HG03039 (cell line): ENCODE results near the gene SCUBE2.
"Not testable (repeated sequence)": the region's sequence is repeated elsewhere in the genome, so short reads cannot be mapped to it uniquely, and the experiment has no call there.

Source experiments
- ATAC-seq: cut with Tn5 transposase; IDR thresholded peaks from one replicate; pipeline ENCODE4 v1.9.1; 2021; ENCODE audit warnings: mild to moderate bottlenecking, moderate library complexity; ENCODE audit not compliant: unreplicated experiment

SCUBE2 gene

GRCh38 chr11:9109858-9110731 is 18.7 kb upstream of the SCUBE2 start:
- ATAC-seq = no peak

- ATAC-seq = no peak
Measured at GRCh38 chr11:9104580-9104979, 13.2 kb upstream of the SCUBE2 start.

- ATAC-seq = no peak
Measured at GRCh38 chr11:9103542-9104276, 12.3 kb upstream of the SCUBE2 start.

GRCh38 chr11:9099617-9100016 is 8.2 kb upstream of the SCUBE2 start:
- ATAC-seq = no peak

- not testable (repeated sequence) for ATAC-seq
Measured at GRCh38 chr11:9098455-9098854, 7.1 kb upstream of the SCUBE2 start.

DNA sequence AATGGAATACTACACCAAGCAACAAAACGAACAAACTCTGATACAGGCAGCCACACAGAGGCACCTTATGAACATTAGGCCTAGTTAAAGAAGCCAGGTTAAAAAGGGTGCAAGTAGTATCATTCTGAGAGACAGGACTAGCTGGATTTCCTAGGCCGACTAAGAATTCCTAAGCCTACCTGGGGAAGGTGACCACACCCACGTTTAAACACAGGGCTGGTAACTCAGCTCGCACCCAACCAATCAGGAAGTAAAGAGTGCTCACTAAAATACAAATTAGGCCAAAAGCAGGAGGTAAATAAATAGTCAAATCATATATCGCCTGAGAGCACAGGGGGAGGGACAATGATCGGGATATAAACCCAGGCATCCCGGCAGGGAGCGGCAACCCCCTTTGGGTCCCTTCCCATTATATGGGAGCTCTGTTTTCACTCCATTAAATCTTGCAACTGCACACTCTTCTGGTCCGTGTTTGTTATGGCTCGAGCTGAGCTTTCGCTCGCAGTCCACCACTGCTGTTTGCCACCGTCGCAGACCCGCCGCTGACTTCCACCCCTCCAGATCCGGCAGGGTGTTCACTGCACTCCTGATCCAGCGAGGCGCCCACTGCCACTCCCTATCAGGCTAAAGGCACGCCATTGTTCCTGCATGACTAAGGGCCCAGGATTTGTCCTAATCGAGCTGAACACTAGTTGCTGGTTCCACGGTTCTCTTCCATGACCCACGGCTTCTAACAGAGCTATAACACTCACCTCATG is 6.0 kb upstream of the SCUBE2 start:
- not testable (repeated sequence) for ATAC-seq

DNA sequence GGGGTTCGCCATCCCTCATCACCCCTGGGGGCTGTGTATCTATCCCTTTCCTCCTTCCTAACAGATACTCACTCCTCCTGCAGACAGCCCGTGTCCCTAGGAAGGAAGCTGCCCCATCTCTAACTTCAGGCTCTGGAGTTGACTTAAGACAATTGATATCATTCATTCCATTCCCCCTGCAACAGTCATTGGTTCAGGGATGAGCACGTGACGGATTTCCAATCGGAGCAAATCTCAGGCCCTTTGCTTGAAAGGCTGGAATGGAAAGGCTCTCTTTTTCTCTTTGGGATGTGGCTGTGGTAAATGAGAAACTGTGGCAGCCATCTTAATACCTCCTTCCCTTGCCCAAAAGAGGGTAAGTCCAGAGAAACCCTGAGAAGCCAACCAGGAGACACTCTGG is 5.0 kb upstream of the SCUBE2 start:
- ATAC-seq = no peak

DNA sequence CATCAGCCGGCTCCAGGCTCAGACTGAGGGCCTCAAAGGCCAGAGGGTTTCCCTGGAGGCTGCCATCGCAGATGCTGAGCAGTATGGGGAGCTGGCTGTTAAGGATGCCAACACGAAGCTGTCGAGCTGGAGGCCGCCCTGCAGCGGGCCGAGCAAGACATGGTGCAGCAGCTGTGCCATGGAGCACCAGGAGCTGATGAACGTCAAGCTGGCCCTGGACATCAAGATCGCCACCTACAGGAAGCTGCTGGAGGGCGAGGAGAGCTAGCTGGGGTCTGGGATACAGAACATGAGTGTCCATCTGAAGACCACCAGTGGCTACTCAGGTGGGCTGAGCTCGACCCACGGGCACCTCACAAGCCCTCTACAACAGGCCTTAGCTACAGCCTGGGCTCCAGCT is 4.0 kb upstream of the SCUBE2 start:
- ATAC-seq = no peak

DNA sequence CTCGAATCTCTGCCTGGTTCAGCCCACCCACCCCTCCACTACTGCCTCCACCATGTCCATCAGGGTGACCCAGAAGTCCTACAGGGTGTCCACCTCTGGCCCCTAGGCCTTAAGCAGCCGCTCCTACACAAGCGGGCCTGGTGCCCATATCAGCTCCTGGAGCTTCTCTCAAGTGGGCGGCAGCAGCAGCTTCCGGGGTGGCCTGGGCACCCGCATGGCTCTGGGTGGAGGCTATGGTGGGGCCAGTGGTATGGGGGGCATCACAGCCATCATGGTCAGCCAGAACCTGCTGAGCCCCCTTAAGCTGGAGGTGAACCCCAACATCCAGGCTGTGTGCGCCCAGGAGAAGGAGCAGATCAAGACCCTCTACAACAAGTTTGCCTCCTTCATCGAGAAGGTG is 3.0 kb upstream of the SCUBE2 start:
- ATAC-seq = no peak

GRCh38 chr11:9092853-9093778 is 1.7 kb upstream of the SCUBE2 start:
- no peak for ATAC-seq

GRCh38 chr11:9092072-9092471 is 673 bp upstream of the SCUBE2 start:
- no peak for ATAC-seq

DNA sequence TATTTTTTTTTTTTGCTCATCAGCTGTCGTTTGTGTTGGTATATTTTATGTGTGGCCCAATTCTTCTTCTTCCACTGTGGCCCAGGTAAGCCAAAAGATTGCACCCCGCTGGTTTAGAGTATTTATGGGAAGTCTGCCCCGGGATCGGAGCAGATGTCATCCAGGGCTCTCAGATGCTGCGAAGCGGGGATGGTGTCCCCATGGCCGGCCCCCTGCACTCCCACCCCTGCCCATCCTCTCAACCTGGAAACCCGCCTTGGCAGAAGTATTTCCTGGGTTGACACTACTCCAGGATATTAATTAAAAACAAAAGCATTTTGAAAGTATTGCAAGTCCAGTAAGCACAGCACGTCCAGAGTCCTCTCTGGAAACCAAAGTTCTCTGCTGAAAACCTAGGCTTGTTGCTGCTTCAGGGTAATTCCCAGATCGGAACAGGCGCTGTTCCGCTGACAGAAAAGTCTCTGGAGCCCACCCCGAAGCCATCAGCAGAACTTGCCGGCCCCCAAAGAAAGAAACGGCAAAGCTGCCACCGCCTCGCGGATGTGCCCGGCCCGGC is 833 bp downstream of the SCUBE2 start:
- no peak for ATAC-seq

DNA sequence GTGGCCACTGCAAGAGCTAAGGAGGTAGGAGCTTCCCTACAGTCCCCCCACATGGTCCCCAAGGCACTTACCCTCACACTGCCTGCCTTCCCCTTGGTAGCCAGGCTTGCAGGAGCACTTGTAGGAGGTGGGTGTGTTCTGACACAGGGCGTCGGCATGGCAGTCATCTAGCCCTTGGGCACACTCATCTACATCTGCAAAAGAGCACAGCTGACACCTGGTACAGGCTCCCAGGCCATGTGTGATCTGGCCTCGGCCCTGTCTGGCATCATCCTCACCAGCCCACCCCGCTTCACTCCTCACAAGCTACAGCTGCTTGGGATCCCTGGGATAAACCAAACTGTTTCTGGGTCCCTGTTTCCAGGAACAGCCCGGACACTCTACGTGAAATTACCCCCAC is 1.8 kb downstream of the SCUBE2 start:
- no peak for ATAC-seq

DNA sequence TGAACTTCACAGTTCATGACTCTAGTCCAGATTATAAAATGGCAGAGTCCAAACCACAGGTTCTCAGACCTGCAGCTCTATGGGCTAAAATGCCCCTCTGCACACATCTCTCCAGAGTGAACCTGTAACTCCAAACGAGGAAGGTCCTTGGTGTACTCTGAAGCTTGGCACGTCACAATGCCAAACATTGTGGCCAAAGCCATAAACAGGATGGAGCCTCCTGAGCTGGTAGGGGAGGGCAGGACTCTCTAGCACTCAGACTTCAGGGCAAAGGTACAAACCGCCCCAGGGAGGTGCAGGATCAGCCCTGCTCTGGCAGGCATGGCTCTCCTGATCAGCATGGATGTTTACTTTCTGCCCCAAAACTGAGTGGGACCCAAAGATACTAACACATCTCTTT is 2.3 kb downstream of the SCUBE2 start:
- ATAC-seq = no peak

DNA sequence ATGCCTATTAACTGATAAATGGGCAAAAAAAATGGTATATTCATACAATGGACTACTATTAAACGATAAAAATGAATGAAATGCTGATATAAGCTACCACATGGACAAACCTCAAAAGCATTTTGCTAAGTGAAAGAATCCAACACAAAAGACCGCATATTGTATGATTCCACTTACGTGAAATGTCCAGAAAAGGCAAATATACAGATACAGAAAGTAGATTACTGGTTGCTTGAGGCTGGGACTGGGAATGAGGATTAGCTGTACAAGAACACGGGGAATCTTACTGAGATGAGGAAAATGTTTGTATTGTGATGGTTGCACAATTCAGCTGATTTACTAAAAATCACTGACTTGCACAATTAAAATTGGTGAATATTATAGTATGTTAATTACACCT is 8.8 kb downstream of the SCUBE2 start:
- no peak for ATAC-seq

- ATAC-seq = no peak
Measured at GRCh38 chr11:9081153-9081552, 10.2 kb downstream of the SCUBE2 start.

- no peak for ATAC-seq
Measured at GRCh38 chr11:9078113-9079086, 13.0 kb downstream of the SCUBE2 start.

DNA sequence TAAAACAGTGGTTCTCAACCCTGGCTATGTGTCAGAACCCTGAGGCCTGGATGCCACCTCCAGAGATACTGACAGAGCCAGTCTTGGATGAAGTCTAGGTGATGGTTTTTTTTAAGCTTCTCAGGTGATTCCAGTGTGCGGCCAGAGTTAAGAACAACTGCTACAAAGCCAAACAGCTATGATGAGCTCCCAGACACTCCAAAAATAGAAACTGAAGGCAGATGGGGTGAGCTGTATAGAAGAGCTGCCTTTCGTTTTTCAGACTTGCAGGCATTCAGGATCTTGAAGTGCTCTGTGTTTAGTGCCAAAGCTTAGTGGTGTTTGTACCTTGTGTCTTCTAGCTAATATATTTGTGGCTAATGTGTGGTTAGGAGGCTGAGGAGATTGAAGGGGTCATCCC is 14.2 kb downstream of the SCUBE2 start:
- no peak for ATAC-seq

GRCh38 chr11:9076661-9077060 is 14.7 kb downstream of the SCUBE2 start:
- ATAC-seq = no peak
